ENCODE data around the gene TMEM80. TPM values are rescaled to one million over a fixed set of nuclear protein-coding genes. Genes with fewer than 3 reads are reported as not detected.
A peak's percentile ranks its signal among the peaks of the same experiment; 100 is the strongest.

The TMEM80 gene
- total RNA-seq, 1 donor from 2014 or later = 12.8 TPM

GRCh38 chr11:665704-666281 lies 29.8 kb upstream of the TMEM80 start:
- Histone ChIP-seq H3K9me3 (no peaks in the 10 kb centered on the region), H3K36me3 (no peaks in the 10 kb centered on the region)
- no peak for DNase-seq (ENCODE audit: extremely low spot score in 2 of 2)

GRCh38 chr11:673866-674265 lies 21.8 kb upstream of the TMEM80 start:
- no peaks in the 10 kb centered on the region for H3K4me1 ChIP-seq
- no peak overlapping the region for H3K4me3 ChIP-seq
- no peak overlapping the region for H3K27ac ChIP-seq
- no peak for TF ChIP-seq POLR2AphosphoS5 (IDR thresholded peaks at IDR 0.05; ENCODE audit: insufficient read depth in 1 of 2, low read depth in 1 of 2)
- no peak for TF ChIP-seq POLR2A (IDR thresholded peaks at IDR 0.05)
- TF ChIP-seq CTCF (IDR thresholded peaks at IDR 0.05) = no peak
- no peaks in the 10 kb centered on the region for H3K9me3 ChIP-seq
- intact Hi-C loops (cut with DNase I) = no loop called here
- peaks cover 0 to 23% of the 10 kb centered on the region in 2 donors for H3K36me3 ChIP-seq
- no peaks in the 10 kb centered on the region for H3K27me3 ChIP-seq
- no peak for DNase-seq (ENCODE audit: extremely low spot score in 2 of 2)

More at GRCh38 chr11:665704-666281, 29.8 kb upstream of the TMEM80 start:
- peaks cover 15% of the 10 kb centered on the region for H3K4me1 ChIP-seq
- TF ChIP-seq CTCF (IDR thresholded peaks at IDR 0.05) = no peak
- TF ChIP-seq POLR2AphosphoS5 (IDR thresholded peaks at IDR 0.05; ENCODE audit: insufficient read depth in 1 of 2, low read depth in 1 of 2) = peak in 1 of 2 donors; percentile 53
- H3K4me3 ChIP-seq = no peak overlapping the region
- intact Hi-C loops (cut with DNase I) = no loop called here
- H3K27ac ChIP-seq = peak overlapping the region; percentile 76
- H3K27me3 ChIP-seq = no peaks in the 10 kb centered on the region

- Histone ChIP-seq H3K27me3 (no peaks in the 10 kb centered on the region), H3K27ac (no peak overlapping the region), H3K9me3 (no peaks in the 10 kb centered on the region), H3K4me1 (no peaks in the 10 kb centered on the region), H3K36me3 (peaks cover 0 to 28% of the 10 kb centered on the region in 2 donors), H3K4me3 (no peak overlapping the region)
- intact Hi-C loops (cut with DNase I) = no loop called here
- TF ChIP-seq CTCF (IDR thresholded peaks at IDR 0.05) (no peak), POLR2AphosphoS5 (IDR thresholded peaks at IDR 0.05; ENCODE audit: insufficient read depth in 1 of 2, low read depth in 1 of 2) (no peak)
- DNase-seq (ENCODE audit: extremely low spot score in 2 of 2) = no peak
Observed at GRCh38 chr11:674406-674805, 21.2 kb upstream of the TMEM80 start.

GRCh38 chr11:678297-678696 lies 17.3 kb upstream of the TMEM80 start:
- Histone ChIP-seq H3K27ac (no peak overlapping the region), H3K27me3 (no peaks in the 10 kb centered on the region), H3K4me3 (no peak overlapping the region), H3K36me3 (peaks cover 0 to 33% of the 10 kb centered on the region in 2 donors), H3K4me1 (no peaks in the 10 kb centered on the region), H3K9me3 (no peaks in the 10 kb centered on the region)
- no peak for DNase-seq (ENCODE audit: extremely low spot score in 2 of 2)
- intact Hi-C loops (cut with DNase I) = no loop called here
- TF ChIP-seq POLR2A (IDR thresholded peaks at IDR 0.05) = no peak
- no peak for TF ChIP-seq POLR2AphosphoS5 (IDR thresholded peaks at IDR 0.05; ENCODE audit: insufficient read depth in 1 of 2, low read depth in 1 of 2)
- no peak for TF ChIP-seq CTCF (IDR thresholded peaks at IDR 0.05)

GRCh38 chr11:679271-680207 lies 16.1 kb upstream of the TMEM80 start:
- H3K27me3 ChIP-seq = no peaks in the 10 kb centered on the region
- H3K36me3 ChIP-seq = peaks cover 0 to 24% of the 10 kb centered on the region in 2 donors
- DNase-seq (ENCODE audit: extremely low spot score in 2 of 2) = no peak
- intact Hi-C loops (cut with DNase I) = no loop called here
- H3K4me3 ChIP-seq = no peak overlapping the region
- TF ChIP-seq CTCF (IDR thresholded peaks at IDR 0.05) (no peak), POLR2AphosphoS5 (IDR thresholded peaks at IDR 0.05; ENCODE audit: insufficient read depth in 1 of 2, low read depth in 1 of 2) (no peak), POLR2A (IDR thresholded peaks at IDR 0.05) (no peak)
- no peaks in the 10 kb centered on the region for H3K4me1 ChIP-seq
- no peak overlapping the region for H3K27ac ChIP-seq
- no peaks in the 10 kb centered on the region for H3K9me3 ChIP-seq

All from vagina (tissue), 2 donors.